ENCODE data around the gene AURKB. TPM values are rescaled to one million over a fixed set of nuclear protein-coding genes. Genes with fewer than 3 reads are reported as not detected.
"Not testable (repeated sequence)": the region's sequence is repeated elsewhere in the genome, so short reads cannot be mapped to it uniquely, and the experiment has no call there.

Gene AURKB
- 6.2 TPM for total RNA-seq

DNA sequence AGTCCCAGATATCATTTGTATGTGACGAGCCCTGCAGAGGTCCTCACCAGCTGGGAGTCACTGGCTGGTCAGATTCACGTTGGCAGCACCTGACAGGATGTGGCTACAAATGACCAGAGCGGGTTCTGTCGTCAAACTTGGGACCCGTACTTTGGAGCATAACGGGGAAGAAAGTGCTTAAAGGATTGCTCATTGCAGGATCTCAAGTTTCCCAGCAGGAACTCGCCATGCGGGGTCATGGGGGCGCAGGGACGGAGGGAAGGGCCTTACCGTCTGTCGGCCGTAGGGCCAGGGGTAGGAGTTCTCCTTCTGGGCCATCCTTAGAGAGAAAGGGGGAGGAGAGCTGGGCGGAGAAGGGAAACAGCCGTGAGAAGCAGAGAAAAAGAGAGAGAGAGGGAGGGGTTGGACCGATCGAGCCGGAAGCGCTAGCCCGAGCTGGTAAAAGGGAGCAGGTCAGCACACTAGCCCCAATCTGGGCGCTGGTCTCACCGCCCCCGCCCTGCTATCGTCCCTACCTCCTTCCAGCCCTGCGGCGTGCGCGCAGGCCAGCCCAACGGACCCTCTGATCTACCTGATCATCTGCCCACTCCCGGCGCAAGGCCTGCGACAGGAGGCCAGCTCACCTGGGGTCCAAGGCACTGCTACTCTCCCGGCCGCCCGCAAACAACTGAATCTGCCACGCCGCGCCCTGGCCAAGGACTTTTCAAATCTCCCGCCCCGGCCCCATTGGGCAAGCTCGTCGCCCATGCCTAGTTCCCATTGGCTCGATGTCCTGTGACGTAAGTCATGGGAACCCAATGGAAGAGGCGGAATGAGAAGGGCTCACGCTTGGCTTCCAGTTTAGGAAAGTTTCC is at the start of gene AURKB:
Gene AURKB, minus strand, starts transcription at position 669 of the 854 bp plus-strand sequence. Its CDS starts 351 bp downstream, at position 318.
- DNase-seq (ENCODE audit: low read depth in 2 of 3, low spot score in 2 of 3): peak; percentile 78 to 98 (median 94)

DNA sequence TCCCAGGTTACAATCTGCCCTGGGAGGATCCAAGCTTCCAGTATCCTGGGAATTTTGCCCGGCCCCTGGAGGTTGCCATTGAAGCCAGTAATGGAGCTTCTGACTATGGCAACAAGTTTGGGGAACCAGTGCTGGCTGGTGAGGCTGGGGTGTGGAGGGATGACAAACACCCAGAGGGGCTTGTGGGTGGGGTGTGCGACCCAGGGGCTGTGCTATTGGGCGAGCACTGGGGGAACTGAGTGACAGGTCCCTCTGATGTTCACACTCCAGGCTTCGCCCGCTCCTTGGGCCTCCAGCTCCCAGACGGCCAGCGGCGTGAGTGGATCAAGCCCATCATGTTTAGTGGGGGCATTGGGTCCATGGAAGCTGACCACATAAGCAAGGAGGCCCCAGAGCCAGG is 47.4 kb upstream of the AURKB start:
- DNase-seq (ENCODE audit: low read depth in 2 of 3, low spot score in 2 of 3): no peak

DNA sequence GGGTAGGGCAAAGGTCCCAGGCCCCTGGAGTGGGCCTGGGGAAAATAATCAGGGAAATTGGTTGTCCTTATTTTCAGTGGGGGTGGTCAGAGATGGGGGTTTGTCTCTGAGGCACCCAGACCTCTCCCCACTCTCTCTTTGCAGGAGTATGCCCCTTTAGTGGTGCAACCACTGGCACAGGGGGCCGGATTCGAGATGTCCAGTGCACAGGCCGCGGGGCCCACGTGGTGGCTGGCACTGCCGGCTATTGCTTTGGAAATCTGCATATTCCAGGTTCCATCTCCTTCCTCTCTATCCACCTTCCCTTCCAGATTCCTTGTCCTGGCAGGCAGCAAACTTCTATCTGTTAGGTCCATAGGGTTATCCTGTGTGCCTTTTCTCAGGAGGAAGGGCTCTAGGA is 46.3 kb upstream of the AURKB start:
- no peak for DNase-seq (ENCODE audit: low read depth in 2 of 3, low spot score in 2 of 3)

GRCh38 chr17:8256291-8256690 is 45.9 kb upstream of the AURKB start:
- DNase-seq (ENCODE audit: low read depth in 2 of 3, low spot score in 2 of 3): no peak

DNA sequence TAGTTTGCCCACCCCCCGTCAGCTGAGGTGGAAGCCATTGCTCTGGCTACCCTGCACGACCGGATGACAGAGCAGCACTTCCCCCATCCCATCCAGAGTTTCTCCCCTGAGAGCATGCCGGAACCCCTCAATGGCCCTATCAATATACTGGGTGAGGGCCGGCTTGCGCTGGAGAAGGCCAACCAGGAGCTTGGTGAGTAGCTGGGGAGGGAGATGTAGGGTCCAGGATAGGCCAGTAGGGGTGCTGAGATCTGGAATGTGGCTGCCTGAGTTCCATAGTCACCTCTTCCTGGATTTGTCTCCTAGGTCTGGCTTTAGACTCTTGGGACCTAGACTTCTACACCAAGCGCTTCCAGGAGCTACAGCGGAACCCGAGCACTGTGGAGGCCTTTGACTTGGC is 45.1 kb upstream of the AURKB start:
- no peak for DNase-seq (ENCODE audit: low read depth in 2 of 3, low spot score in 2 of 3)

- DNase-seq (ENCODE audit: low read depth in 2 of 3, low spot score in 2 of 3): no peak
Observed at GRCh38 chr17:8254881-8255280, 44.5 kb upstream of the AURKB start.

DNA sequence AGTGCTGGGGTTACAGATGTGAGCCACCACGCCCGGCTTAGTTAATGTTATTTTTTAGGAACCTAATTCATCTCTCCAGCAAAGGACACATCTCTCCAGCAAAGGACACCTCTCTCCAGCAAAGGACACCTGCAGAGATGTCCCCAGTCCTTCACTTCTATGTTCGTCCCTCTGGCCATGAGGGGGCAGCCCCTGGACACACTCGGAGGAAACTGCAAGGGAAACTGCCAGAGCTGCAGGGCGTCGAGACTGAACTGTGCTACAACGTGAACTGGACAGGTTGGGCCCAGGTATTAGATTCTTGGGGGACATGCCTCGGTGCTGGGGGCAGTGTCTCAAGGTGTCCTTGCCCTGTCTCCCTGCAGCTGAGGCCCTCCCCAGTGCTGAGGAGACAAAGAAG is 43.4 kb upstream of the AURKB start:
- peak in 1 of 3 donors; percentile 13 for DNase-seq (ENCODE audit: low read depth in 2 of 3, low spot score in 2 of 3)

DNA sequence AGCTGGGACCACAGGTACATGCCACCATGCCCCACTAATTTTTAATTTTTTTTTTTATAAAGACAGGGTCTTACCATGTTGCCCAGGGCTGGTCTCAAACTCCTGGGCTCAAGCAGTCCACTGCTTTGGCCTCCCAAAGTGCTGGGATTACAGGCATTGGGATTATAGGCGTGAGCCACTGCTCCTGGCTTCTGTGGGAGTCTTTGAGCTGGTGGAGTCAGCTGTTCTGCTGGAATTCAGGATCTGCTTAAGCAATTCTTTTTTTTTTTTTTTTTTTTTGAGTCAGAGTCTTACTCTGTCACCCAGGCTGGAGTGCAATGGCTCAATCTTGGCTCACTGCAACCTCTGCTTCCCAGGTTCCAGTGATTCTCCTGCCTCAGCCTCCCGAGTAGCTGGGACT is 41.0 kb upstream of the AURKB start:
- not testable (repeated sequence) for DNase-seq (ENCODE audit: low read depth in 2 of 3, low spot score in 2 of 3)

DNA sequence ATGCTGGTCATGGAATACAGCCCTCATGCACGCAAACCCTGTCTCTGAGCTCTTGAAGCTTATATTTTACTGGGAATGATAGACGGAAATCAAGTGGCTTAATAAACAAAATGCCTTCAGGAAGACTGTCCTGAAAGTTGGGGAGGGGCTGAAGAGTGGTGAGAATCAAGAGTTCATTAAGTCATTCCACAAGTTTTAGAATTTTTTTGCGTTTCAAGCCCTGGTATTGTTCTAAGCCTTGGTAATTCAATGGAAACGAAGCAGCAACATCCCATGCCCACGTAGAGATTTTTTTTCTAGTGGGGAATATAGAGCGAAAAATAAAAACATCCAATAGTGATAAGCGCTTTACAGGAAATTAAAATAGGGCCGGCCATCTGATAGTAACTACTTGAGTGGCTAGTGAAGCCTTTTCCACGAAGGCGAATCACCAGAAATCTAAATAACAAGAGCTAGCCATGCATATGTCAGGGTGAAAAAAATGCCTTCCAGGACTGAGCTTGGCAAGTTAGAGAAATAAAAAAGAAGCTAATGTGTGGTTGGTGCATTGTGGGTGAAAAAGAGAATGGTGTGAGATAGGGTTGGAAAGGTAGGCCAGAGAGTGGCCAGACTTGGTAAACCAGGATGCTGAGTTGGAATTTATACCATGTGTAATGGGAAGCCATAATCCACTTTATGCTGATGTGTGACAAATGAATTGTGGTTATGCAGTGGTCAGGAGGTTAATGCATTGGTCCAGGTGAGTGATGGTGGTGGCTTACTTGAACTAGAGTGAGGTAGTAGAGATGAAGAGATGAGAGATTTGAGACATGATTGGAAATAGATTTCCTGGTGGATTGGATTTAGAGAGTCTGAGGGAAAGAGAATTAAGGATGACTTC is 39.5 kb upstream of the AURKB start:
- no peak for DNase-seq (ENCODE audit: low read depth in 2 of 3, low spot score in 2 of 3)

GRCh38 chr17:8248751-8249607 is 38.6 kb upstream of the AURKB start, which contains the start of gene PFAS:
Gene PFAS, plus strand, starts transcription at chr17:8249289. Its CDS starts 4,649 bp downstream, at chr17:8253938.
- DNase-seq (ENCODE audit: low read depth in 2 of 3, low spot score in 2 of 3): peak; percentile 91 to 96 (median 96)

GRCh38 chr17:8244768-8245167 is 34.4 kb upstream of the AURKB start:
- DNase-seq (ENCODE audit: low read depth in 2 of 3, low spot score in 2 of 3): no peak

GRCh38 chr17:8243827-8244226 is 33.5 kb upstream of the AURKB start:
- DNase-seq (ENCODE audit: low read depth in 2 of 3, low spot score in 2 of 3): peak in 1 of 3 donors; percentile 21

DNA sequence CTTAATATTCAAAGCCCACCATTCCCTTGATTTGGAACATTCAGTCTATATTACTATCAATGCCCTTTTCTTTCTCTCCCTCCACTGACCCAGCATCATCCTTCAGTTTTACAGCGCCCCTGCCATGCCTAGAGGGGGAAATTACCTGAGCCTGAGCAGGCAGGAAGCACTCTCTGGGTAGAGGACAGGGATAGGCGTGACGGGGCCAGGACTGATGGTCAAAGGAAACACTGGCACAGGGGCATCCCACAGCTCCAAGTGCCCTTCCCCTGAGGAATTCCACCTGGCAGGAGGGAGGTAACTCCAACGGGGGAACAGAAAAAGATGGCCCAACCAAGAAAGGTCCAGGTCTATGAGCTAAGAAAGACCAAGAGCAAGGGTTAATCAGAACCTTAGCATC is 27.5 kb upstream of the AURKB start:
- no peak for DNase-seq (ENCODE audit: low read depth in 2 of 3, low spot score in 2 of 3)

- DNase-seq (ENCODE audit: low read depth in 2 of 3, low spot score in 2 of 3): no peak
Observed at GRCh38 chr17:8237175-8237574, 26.8 kb upstream of the AURKB start.

- DNase-seq (ENCODE audit: low read depth in 2 of 3, low spot score in 2 of 3): no peak
Observed at GRCh38 chr17:8235676-8236075, 25.3 kb upstream of the AURKB start.

DNA sequence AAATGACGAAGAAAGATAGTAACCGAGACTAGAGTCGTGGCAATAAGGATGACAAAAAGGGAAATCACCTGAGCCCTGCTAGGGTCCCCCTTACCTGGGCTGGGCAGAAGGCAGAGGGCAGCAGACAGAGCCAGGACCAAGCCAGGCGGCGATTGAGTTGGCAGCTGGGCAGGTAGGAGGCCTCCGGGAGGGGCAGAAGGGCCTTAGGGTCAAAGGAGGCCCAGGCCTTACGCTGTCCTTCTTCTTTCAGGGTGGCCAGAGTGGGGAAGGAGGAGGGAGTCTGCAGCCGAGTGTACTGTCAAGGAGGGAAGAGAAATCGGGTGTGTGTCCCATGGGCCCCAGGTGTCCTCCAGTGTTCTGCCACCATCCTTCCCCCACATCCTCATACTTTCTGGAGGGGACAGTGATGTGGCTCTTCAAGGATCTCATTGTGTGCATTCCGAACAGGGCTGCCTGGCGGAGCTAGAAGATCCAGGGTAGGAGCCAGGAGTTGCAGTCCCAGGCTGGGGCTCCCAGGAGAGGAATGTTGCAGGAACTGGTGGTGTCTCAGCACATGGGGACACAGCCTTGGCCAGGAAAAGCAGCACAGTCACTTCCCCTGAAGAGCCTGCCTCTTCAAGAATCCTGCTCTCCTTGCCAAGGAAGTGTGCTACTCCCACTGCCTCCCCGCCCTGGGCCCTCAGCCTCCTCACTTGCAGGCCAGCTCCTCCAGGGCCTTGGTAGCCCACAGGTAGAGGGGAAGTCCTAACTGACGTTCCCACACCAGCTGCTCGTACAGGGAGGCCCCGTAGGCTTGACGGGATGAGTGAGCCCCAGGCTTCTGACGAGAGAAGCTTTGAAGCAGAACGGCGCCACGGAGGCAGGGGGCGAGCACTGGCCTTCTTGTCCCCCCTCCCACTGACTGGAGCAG is 24.2 kb upstream of the AURKB start:
- no peak for DNase-seq (ENCODE audit: low read depth in 2 of 3, low spot score in 2 of 3)

DNA sequence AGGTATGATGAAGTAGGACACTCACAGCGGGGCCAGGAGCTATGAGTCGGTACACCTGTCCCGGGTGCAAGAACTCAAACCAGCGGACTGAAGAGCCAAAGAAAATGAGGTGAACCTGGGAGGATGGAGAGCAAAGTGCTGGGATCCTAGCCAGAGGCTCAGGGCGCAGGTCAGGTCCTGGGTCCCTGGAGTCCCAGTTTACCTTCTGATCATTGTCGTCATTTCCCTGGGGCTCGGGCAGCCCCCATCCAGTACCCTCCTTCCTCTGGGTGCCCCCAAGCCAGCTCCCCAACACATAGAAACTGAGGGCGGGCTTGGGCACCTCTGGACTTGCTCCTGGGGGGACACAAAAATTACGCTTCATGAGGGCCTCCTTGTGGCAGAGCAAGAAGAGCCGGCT is 21.3 kb upstream of the AURKB start:
- DNase-seq (ENCODE audit: low read depth in 2 of 3, low spot score in 2 of 3): no peak

- DNase-seq (ENCODE audit: low read depth in 2 of 3, low spot score in 2 of 3): no peak
Observed at GRCh38 chr17:8227238-8227581, 16.8 kb upstream of the AURKB start.

DNA sequence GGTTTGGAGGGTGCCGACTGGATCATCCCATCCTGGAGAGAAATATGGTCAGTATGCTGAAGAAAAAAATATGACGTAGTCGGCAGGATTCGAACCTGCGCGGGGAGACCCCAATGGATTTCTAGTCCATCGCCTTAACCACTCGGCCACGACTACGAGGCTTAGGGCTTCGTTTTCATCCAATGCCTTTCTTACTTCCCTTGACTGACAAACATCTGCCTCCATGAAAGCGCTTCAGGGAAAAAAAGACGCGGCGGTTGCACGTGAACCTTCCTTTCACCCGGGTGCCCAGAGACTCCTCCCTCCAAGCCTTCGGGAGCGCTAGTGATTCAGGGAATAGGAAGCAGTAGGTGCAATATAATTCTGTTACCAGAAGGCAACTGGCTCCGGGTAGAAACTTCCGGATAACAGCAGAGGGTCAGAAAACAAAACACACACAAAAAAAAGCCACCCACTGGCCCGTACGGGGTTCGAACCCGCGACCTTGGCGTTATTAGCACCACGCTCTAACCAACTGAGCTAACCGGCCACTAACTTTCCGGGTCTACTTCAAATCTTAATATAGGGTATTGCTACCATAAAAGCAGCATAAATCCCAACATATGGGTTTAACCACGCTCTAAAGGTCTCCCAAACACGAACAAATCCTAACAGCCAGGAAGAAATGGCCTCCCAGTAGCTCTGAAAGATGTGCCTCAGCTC is 16.3 kb upstream of the AURKB start:
- peak in 2 of 3 donors; percentile 78 to 95 for DNase-seq (ENCODE audit: low read depth in 2 of 3, low spot score in 2 of 3)

All from hematopoietic multipotent progenitor cell (in vitro differentiated cells).